Measurements from ENCODE around the gene BTRC.
"Not testable (repeated sequence)": the region's sequence is repeated elsewhere in the genome, so short reads cannot be mapped to it uniquely, and the experiment has no call there.

BTRC gene

DNA sequence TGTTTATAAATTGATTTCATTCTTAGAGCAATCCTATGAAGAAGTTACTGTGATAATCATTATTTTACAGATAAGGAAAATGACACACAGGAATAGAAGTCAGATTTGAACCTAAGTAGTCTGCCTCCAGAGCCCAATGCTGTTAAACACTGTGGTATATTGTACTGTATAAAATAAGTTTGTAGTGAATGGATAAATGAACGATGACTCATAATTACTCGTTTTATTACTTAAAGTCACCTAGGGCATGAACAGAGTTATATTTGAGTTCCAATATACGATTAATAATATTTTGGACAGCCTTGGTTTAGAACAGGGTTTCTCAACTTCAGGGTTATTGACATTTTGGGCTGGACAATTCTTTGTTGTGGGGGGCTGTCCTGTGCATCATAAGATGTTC is 7.8 kb upstream of the BTRC start:
- DNase-seq (ENCODE audit: low spot score) = no peak

DNA sequence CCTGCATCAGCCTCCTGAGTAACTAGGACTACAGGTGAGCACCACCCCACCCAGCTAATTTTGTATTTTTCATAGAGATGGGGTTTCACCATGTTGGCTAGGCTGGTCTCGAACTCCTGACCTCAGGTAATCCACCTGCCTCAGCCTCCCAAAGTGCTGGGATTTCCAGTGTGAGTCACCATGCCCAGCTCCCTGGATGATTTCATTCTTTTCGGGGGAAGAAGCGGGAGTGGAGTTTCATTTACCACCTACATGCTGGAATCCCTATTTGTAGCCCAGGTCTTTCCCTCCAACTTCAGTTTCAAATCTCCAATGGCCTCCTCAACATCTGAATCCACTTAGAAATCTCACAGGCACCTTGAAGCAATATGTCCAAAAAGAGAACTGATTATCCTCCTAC is 2.9 kb upstream of the BTRC start:
- no peak for DNase-seq (ENCODE audit: low spot score)

- no peak for DNase-seq (ENCODE audit: low spot score)
Measured at GRCh38 chr10:101351477-101351876, 2.5 kb upstream of the BTRC start.

GRCh38 chr10:101352857-101353256 is 1.1 kb upstream of the BTRC start:
- DNase-seq (ENCODE audit: low spot score) = not testable (repeated sequence)

GRCh38 chr10:101354328-101355071 is 535 bp downstream of the BTRC start:
- DNase-seq (ENCODE audit: low spot score) = no peak

DNA sequence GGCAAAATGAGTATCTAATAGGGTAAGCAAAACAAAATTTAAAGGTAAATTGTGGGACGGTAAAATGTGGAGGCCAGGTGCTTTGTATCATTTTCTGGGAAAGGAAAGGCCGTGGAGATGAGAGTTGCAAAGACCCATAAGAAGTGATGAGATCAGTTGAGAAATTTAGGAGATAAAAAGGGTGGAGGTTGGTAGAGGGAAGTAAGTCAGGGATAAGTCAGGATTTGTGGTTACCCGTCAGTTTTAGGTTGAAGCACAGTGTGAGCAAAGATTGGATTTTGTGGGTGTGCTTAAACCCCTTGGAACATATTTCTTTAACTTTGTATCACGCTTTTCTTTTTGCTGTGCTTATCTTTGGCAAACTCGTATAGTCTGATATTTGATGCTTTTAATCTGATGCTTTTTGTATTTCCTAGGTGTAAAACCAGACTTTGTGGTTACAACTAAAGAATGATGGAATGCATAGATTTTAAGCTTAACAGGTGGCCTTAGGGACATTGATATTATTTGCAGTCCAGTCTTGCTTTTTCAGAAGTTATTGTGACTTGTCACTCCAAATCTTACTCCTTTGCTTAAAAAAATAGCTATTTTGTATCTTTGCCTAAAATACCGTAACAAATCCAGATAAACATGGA is 1.2 kb downstream of the BTRC start:
- DNase-seq (ENCODE audit: low spot score) = no peak

GRCh38 chr10:101356132-101356531 is 2.2 kb downstream of the BTRC start:
- DNase-seq (ENCODE audit: low spot score) = no peak

DNA sequence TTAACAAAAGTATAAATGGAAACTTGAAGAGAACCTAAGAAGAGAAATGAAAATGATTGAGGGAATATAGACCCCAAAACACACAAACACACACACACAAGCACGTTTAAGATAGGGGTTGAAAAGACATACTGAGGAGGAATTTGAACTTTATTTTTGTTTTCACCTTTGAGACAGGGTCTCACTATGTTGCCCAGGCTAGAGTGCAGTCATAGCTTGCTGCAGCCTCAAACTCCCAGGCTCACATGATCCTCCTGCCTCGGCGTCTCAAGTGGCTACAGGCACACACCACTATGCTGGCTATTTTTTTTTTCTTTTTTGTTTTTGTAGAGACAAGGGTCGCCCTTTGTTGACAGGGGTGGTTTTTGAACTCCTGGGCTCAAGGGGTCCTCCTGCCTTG is 4.0 kb downstream of the BTRC start:
- DNase-seq (ENCODE audit: low spot score) = no peak

GRCh38 chr10:101358706-101359300 is 4.8 kb downstream of the BTRC start:
- no peak for DNase-seq (ENCODE audit: low spot score)

DNA sequence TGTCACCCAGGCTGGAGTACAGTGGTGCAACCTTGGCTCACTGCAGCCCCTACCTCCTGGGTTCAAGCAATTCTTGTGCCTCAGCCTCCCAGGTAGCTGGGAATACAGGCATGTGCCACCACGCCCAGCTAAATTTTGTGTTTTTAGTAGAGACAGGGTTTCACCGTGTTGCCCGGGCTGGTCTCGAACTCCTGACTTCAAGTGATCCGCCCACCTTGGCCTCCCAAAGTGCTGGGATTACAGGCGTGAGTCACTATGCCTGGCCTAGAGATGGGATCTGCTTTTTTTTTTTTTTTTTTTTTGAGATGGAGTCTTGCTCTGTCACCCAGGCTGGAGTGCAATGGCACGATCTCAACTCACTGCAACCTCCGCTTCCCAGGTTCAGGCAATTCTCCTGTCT is 6.1 kb downstream of the BTRC start:
- not testable (repeated sequence) for DNase-seq (ENCODE audit: low spot score)

DNA sequence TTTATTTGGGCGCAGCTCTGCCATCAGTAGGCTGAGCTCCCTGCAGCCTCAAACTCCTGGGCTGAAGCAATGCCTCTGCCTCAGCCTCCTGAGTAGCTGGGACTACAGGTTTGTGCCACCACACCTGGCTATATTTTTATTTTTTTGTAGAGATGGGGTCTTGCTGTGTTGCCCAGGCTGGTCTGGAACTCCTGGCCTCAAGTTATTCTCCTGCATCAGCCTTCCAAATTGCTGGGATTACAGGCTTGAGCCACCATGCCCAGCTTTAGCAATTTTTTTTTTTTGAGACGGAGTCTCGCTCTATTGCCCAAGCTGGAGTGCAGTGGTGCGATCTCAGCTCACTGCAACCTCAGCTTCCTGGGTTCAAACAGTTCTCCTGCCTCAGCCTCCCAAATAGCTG is 6.9 kb downstream of the BTRC start:
- DNase-seq (ENCODE audit: low spot score) = not testable (repeated sequence)

DNA sequence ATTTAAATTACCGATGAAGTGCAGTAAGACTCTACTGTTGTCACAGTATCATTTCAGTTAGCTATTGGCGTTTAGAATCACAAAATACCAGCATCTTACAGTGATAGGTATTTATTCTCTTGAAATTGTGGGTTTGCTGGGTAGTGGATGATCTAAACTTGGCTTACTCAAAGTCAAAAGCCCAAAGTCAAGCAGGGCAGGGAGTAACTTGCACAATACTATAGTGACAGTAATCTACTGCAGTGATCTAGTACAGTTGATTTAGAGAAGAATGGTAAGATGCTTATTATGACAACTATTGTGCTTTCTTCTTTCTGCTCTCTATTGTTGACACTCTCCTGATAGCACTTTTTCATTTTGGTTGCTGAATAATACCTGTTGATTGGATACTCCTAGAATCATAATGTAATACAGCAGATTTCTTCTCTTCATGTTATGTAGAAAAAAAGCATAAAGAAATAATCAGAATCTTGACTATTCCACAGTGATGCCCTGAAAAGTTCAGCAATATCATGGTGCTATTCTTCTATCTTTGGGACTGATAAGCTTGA is 10.0 kb downstream of the BTRC start:
- no peak for DNase-seq (ENCODE audit: low spot score)

DNA sequence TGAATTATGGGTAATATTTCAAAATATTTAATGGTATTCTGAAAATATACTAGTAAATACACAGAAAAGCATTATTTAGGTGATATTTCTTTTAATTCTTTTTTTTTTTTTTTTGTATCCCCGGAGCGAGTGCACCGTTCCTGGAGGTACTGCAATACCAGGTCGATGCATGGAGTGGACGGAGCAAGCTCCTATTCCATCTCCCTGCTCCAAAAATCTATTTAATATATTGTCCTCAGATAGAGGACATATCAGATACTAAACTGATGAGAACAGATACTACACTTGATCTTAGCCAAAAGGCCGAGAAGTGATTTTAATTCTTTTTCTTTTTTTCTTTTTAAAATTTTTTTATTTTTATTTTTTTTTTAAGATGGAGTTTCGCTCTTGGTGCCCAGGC is 10.8 kb downstream of the BTRC start:
- DNase-seq (ENCODE audit: low spot score) = no peak

DNA sequence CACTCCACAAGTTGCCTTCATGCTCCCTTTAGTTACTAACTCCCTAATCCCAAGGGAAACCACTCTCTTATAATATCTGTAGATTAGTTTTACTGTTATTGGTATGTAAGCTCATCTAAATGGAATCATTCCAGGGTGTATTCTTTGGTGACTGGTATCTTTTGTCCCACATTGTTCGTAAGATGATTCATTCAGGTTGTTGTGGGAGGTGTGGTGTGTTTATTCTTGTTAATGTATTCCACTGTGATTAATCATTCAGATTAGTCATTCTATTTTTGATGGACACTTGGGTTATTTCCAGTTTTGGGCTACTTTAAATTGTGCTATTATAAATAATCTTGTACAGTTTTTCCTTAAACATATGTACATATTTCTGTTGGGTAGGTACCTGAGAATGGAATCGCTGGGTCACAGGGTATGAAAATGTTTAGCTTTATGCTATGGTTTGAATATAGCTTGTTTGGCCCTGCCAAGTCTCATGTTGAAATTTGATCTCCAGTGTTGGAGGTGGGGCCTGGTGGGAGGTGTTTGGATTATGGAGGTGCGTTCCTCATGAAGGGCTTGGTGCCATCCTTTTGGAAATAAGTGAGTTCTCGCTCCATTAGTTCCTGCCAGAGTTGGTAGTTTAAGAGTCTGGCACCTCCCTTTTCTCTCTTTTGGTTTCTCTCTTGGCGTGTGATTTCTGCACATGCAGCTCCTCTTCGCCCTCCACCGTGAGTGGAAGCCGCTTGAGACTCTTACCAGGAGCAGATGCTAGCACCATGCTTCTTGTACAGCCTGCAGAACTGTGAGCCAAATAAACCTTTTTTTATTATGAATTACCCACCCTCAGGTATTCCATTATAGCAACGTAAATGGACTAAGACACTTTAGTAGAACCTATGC is 13.8 kb downstream of the BTRC start:
- no peak for DNase-seq (ENCODE audit: low spot score)

DNA sequence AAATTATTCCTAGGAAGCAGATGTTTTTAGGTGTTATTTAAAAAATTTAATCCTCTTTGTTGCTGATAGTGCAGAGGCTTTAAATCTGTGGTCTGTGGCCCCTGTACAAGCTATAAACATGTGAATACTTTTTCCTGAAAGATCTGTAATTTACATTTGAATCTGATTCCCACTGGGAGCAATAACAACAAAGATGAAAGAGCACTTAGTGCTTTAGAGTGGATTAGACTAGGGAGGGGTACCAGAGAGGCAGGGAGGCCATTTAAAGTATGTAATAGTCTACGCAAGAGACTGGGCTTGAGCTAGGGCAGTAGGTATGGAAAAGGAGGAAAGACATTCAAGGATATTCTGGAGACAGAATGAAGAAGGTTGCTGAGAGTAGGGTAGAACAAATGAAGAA is 19.1 kb downstream of the BTRC start:
- no peak for DNase-seq (ENCODE audit: low spot score)

- DNase-seq (ENCODE audit: low spot score) = not testable (repeated sequence)
Measured at GRCh38 chr10:101373993-101374392, 20.0 kb downstream of the BTRC start.

- DNase-seq (ENCODE audit: low spot score) = no peak
Measured at GRCh38 chr10:101375076-101375475, 21.1 kb downstream of the BTRC start.

DNA sequence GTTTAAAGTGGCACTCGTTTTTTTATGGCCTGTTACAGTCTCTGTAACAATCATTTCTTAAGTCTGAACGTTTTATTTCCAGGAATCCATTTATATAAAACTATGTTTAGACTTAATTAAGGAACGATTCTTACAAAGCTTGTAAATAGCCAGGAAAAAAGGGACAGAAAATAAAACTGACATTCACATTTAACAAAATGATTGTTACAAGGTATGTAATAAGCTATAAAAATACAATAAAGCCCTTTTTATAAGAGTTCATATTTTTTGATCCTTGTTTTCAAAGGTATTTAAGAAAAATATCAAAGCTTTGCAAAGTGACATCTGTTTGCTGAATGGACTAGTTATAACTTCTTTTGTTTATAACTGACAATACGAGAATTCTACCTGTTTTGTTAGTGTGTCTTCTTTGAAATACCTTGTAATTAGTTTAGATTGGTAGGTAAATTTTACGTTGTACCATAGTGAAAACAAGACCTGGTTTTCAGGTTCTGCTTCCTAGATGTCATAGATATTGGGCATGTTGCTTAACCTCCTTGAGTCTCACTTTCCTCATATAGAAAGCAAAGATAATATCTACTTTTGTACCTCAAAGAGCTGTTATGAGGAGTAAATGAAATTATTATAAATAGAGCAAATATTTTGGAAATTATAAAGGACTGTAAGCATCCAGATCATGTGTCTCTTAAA is 25.8 kb downstream of the BTRC start:
- DNase-seq (ENCODE audit: low spot score) = no peak

- DNase-seq (ENCODE audit: low spot score) = no peak
Measured at GRCh38 chr10:101380353-101381017, 26.5 kb downstream of the BTRC start.

DNA sequence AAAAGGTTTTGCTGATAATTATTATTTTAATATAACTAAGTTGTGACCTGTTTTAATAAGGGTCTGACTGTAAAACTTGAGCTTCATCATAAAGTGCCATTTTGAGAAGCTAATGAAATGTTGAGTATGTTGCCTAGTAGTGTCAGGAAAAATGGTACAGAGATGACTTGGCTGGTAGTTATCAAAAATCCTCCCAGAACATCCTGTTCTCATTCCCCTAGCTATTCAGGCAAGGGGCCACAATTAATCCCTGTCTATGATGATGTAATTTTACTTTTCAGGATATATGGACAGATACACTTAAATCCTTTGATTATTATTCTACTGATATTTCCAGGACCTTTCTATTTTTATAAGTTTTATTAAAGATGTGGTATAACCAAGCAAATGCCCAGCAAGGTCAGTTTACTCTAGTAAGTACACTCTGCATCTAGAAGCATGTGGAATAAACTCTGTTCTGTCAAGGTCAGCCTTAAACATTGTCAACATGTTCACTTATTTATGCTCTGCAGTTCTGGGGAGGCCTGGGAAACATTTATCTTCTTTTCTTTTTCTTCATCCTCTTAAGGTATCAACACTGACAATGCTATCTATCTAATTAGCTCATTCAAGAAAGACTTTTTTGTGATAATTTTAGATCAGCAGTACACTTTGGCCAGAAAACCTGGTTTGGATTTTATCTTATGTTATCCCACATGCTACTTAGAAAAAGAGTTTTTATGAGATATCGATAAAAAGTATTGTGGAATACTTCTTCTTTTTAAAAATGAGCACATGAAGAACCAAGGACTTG is 32.1 kb downstream of the BTRC start:
- DNase-seq (ENCODE audit: low spot score) = no peak

Measured in germinal center (tissue), 1 donor.